CD4-positive, alpha-beta T cell treated with Interleukin-12 subunit alpha and Interleukin-12 subunit beta, for 1 hour (primary cell): ENCODE results near the gene EEF1AKMT3.

Experiments
- DNase-seq: peaks from one replicate; pipeline ENCODE4 v3.0.0-alpha.2; 2020

The EEF1AKMT3 gene

GRCh38 chr12:57772429-57773322 lies at the start of gene EEF1AKMT3:
Gene EEF1AKMT3, plus strand, starts transcription at chr12:57772614. Its CDS starts 111 bp downstream, at chr12:57772725.
- DNase-seq, result peak; percentile 33

GRCh38 chr12:57722716-57723629 lies 49.4 kb upstream of the EEF1AKMT3 start:
- no peak for DNase-seq

DNA sequence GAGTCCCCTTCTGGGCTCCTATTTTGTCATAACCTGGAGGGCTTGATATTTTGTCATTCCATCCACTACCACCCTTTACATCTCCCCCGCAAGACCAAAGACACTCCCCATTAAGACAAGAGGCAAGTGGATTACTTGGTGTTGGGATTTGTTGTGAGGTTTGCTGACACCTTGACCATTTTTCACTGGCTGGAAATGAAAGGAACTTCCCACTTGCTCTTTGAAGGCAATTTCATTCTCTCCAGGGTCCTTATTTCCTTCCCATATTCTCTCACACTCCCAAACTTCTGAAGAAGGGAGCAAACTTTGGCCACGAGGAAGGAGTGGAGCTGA lies 48.8 kb upstream of the EEF1AKMT3 start:
- no peak for DNase-seq

- DNase-seq, result no peak
Observed at GRCh38 chr12:57724003-57724935, 48.1 kb upstream of the EEF1AKMT3 start.

DNA sequence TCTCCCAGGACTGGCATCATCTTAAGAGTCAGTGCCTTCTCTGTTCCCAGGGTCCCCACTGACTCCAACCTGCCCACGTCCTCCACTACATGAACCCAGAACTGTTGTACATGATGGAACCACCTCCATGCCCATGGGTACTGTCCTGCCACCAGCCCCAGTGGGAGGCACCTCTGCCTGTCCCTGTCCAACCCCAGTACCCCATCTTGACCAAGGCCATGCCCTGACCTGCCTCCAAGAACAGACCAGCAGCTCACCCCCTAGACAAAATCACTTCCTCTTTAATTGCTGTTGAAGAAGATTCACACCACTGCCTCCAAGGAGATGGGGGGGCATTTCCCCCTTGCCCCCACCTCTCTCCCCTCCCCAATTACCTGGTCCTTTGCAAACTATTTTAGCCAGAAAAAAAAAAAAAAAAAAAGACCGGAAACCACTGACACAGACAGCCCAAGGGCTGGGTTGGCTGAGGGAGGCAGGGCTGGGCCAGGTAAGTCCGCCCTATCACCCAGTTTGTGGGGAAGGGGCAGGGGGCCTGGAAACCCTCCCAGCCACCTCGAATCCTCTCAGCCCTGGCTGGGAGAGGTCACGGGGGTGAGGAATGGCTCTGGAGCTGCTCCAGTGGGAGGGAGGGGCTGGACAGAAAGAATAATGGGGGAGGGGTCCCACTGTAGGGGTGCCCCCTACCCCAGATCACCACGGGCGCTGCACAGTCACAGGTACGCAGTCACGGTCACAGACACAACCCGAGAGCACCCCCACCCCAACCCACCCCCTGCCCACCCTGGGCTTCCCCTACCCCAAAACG lies 47.3 kb upstream of the EEF1AKMT3 start:
- DNase-seq, result no peak

- DNase-seq, result no peak
Observed at GRCh38 chr12:57725851-57726150, 46.6 kb upstream of the EEF1AKMT3 start.

DNA sequence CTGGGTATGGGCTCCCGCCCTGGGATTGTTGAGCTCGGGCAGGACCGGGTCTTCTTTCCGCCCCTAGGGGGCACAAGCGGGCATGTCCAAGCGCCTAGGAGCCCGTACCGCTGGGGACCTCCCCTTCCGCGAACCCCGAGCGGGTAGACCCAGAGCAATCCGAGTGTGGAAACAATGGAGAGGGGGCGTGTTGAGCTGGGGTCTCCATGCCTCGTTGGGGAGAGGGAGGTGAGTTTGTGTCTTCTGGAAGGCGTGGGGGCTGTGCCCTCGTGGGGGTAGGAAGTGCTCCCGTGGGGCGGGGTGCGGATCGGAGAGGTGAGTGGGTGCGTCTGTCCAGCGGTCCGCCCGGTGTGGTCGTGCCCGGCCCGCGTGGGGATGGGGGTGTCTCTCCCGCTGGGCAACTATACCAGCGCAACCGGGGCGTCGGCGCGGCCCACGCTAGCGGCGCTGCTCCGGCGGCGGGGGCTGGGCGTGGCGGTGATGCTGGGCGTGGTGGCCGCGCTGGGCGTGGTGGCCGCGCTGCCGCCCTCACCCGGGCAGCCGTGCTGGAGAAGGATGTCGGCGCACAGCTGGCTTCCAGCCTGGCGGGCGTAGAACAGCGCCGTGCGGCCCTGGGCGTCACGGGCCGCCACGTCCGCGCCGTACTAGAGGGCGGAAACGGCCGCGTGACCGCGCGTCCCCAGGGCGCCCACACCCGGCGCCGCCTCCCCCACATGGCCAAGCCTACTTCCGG lies 46.1 kb upstream of the EEF1AKMT3 start:
- peak; percentile 40 for DNase-seq

DNA sequence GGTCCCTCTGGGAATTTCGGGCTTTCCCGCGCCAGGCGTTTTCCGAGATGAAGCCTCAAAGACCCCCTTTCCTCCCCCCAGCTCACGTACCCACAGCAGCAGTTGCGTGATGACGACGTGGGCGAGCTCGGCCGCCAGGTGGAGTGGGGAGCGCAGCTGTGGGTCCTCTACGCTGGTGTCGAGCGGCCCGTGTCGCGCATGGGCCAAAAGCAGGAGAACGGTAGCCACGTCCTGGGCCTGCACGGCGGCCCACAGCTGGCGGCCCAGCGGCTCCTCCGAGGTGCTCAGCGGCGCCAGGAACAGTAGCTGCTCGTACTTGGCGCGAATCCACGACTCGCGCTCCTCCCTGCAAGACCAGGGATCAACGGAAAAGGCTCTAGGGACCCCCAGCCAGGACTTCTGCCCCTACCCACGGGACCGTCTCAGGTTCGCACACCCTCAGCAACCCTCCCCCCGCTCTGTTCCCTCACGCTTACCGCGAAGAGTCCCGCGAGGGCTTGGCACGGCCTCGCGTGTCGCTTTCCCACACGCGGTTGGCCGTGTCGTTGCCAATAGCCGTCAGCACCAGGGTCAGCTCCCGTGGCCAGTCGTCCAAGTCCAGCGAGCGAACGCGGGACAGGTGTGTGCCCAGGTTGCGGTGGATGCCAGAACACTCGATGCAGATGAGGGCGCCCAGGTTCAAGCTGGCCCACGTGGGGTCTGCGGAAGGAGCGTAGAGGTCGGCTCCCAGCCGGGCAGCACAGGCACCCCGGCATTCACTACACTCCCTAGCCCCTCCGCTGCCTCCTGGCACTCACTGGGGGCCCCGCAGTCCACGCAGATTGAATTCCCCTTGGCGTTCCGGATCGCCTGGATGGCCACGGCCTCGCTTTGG lies 45.3 kb upstream of the EEF1AKMT3 start:
- DNase-seq, result no peak

GRCh38 chr12:57727758-57728395 lies 44.5 kb upstream of the EEF1AKMT3 start:
- no peak for DNase-seq

GRCh38 chr12:57729321-57729844 lies 43.0 kb upstream of the EEF1AKMT3 start:
- DNase-seq, result no peak

- no peak for DNase-seq
Observed at GRCh38 chr12:57730336-57731067, 41.9 kb upstream of the EEF1AKMT3 start.

GRCh38 chr12:57731411-57732080 lies 40.9 kb upstream of the EEF1AKMT3 start:
- no peak for DNase-seq

DNA sequence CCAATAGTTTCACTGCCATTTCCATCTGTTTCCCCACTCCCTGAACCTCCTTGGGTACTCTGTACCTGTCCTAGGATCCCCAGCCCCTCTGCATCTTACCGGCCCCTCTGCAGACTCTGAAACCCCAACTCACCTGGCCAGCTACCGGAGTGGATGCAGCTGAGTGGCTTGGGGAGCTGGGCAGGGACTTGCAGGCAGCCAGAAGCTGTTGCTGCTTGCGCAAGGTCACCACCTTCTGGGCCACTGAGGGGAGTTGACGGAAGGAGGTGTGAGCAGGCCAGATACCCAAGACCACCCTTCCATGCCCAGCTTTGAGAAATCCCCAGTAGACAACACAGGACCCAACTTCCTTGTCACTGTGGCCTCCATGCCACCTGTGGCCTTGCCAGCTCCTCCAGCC lies 40.1 kb upstream of the EEF1AKMT3 start:
- DNase-seq, result no peak

DNA sequence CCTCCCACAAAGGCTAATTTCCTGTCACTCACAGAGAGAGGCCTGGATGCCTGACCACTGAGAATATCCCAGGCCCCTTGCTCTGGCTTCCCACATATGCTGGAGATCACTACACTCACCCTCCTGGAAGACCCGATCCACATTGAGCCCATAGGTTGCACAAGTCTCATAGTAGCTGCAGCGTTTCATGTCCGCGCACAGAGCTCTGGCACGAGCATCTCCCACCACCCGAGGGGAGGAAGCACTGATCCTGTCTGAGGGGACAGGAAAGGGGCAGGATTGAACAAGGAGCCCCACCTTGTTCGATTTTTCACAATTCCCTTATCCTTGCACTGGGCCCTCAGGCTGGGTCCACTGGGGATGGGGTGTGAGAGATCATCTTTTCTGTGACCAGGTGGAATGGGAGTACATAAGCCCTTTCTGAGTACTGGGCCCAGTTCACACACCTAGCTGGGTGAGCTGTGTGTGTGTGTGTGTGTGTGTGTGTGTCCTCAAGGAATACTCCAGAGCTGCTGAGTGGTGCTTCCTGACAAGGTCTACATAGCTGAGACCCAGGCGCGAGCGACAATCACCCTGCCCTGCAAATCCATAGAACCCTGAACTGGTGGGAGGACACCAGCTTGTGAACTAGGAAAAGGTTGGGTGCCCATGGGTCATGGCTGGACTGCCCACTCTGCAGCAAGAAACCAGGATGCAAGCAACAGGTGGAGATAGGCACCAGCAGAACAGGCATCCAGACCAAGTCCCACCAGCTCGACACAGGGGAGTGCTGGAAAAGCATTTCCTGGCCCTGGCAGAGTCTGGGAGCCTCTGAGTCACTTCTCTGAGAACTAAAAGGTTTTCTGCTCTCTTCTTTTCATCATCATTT lies 39.5 kb upstream of the EEF1AKMT3 start:
- no peak for DNase-seq

- no peak for DNase-seq
Observed at GRCh38 chr12:57733928-57734327, 38.5 kb upstream of the EEF1AKMT3 start.

DNA sequence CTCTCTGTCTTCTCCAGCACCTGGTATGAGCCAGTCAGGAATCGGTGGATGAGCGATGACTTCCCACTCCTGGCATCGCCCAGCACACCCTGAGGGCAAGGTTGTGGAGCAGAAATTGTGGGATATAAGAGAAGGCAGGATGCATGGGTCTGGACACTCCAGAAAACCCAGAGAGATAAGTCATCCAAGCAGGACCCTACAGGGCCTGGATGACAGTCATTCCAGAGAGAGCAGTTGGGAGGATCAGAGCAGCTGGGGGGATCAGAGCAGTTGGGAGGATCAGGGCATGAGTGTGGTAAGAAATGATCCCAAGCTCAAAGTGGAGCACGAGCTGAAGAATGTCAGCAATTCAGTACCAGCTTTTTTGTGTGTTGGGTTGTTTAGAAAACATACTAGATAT lies 37.8 kb upstream of the EEF1AKMT3 start:
- DNase-seq, result no peak

GRCh38 chr12:57735198-57735855 lies 37.1 kb upstream of the EEF1AKMT3 start:
- DNase-seq, result no peak
